Activated naive CD8-positive, alpha-beta T cell treated with anti-CD3 and anti-CD28 coated beads, Interleukin-2, amount 50 U/mL, for 24 hours (primary cell): ENCODE results near the gene ZIC4.
A peak's percentile ranks its signal among the peaks of the same experiment; 100 is the strongest.

Source experiments
- ATAC-seq: fragments of 150-1000 bp; cut with Tn5 transposase; one replicate; pipeline ENCODE4 v1.10.0; 2021
- DNase-seq: peaks from one replicate; pipeline ENCODE4 v3.0.0; 2021
- H3K27ac Mint-ChIP-seq: one replicate; pipeline ENCODE4 v1.8.0; 2021; ENCODE audit warnings: mild to moderate bottlenecking, mixed read lengths
- H3K27me3 Mint-ChIP-seq: one replicate; pipeline ENCODE4 v1.8.0; 2021; ENCODE audit warnings: mixed read lengths
- H3K36me3 Mint-ChIP-seq: one replicate; pipeline ENCODE4 v1.8.0; 2021; ENCODE audit warnings: low read depth, mixed read lengths
- H3K4me1 Mint-ChIP-seq: one replicate; pipeline ENCODE4 v1.8.0; 2021; ENCODE audit warnings: mixed read lengths
- H3K4me3 Mint-ChIP-seq: one replicate; pipeline ENCODE4 v1.8.0; 2021; ENCODE audit warnings: mild to moderate bottlenecking, moderate library complexity, mixed read lengths
- H3K9me3 Mint-ChIP-seq: one replicate; pipeline ENCODE4 v1.8.0; 2021; ENCODE audit warnings: mixed read lengths

Gene ZIC4

GRCh38 chr3:147422196-147422595 is 15.9 kb upstream of the ZIC4 start:
- peaks cover 2% of the 10 kb centered on the region for H3K4me1 Mint-ChIP-seq
- no peak overlapping the region for H3K4me3 Mint-ChIP-seq
- no peak overlapping the region for H3K27ac Mint-ChIP-seq
- ATAC-seq (no peak), DNase-seq (no peak)
- peaks cover 12% of the 10 kb centered on the region for H3K9me3 Mint-ChIP-seq
- H3K36me3 Mint-ChIP-seq, result peaks cover 9% of the 10 kb centered on the region
- H3K27me3 Mint-ChIP-seq, result peaks cover 70% of the 10 kb centered on the region

- H3K4me3 Mint-ChIP-seq, result no peak overlapping the region
- peaks cover 9% of the 10 kb centered on the region for H3K36me3 Mint-ChIP-seq
- no peak for DNase-seq
- H3K27ac Mint-ChIP-seq, result no peak overlapping the region
- peaks cover 77% of the 10 kb centered on the region for H3K27me3 Mint-ChIP-seq
- ATAC-seq, result no peak
- H3K4me1 Mint-ChIP-seq, result peaks cover 2% of the 10 kb centered on the region
- H3K9me3 Mint-ChIP-seq, result peaks cover 12% of the 10 kb centered on the region
These were observed 15.0 kb upstream of the ZIC4 start for GRCh38 chr3:147421184-147421912.

- H3K4me3 Mint-ChIP-seq, result no peak overlapping the region
- DNase-seq, result no peak
- no peak overlapping the region for H3K27ac Mint-ChIP-seq
- H3K4me1 Mint-ChIP-seq, result peaks cover 2% of the 10 kb centered on the region
- peaks cover 81% of the 10 kb centered on the region for H3K27me3 Mint-ChIP-seq
- peaks cover 16% of the 10 kb centered on the region for H3K9me3 Mint-ChIP-seq
- ATAC-seq, result no peak
- peaks cover 9% of the 10 kb centered on the region for H3K36me3 Mint-ChIP-seq
These were observed 14.2 kb upstream of the ZIC4 start for GRCh38 chr3:147420353-147421183.

- H3K4me3 Mint-ChIP-seq, result no peak overlapping the region
- H3K9me3 Mint-ChIP-seq, result peaks cover 16% of the 10 kb centered on the region
These were observed 13.5 kb upstream of the ZIC4 start for GRCh38 chr3:147419781-147420224.

GRCh38 chr3:147418808-147419701 is 12.7 kb upstream of the ZIC4 start:
- H3K27ac Mint-ChIP-seq, result no peak overlapping the region
- H3K36me3 Mint-ChIP-seq, result peaks cover 11% of the 10 kb centered on the region
- H3K4me3 Mint-ChIP-seq, result no peak overlapping the region
- peaks cover 16% of the 10 kb centered on the region for H3K9me3 Mint-ChIP-seq
- no peak for ATAC-seq
- peaks cover 2% of the 10 kb centered on the region for H3K4me1 Mint-ChIP-seq
- no peak for DNase-seq
- peaks cover 85% of the 10 kb centered on the region for H3K27me3 Mint-ChIP-seq

More at GRCh38 chr3:147419781-147420224, 13.5 kb upstream of the ZIC4 start:
- DNase-seq (no peak), ATAC-seq (no peak)
- Mint-ChIP-seq H3K27ac (no peak overlapping the region), H3K36me3 (peaks cover 9% of the 10 kb centered on the region), H3K4me1 (peaks cover 2% of the 10 kb centered on the region), H3K27me3 (peaks cover 81% of the 10 kb centered on the region)

GRCh38 chr3:147418371-147418781 is 12.0 kb upstream of the ZIC4 start:
- Mint-ChIP-seq H3K36me3 (peaks cover 14% of the 10 kb centered on the region), H3K4me3 (no peak overlapping the region), H3K4me1 (peaks cover 5% of the 10 kb centered on the region), H3K9me3 (peaks cover 16% of the 10 kb centered on the region), H3K27ac (no peak overlapping the region), H3K27me3 (peaks cover 82% of the 10 kb centered on the region)
- DNase-seq (no peak), ATAC-seq (no peak)

GRCh38 chr3:147417551-147418295 is 11.4 kb upstream of the ZIC4 start:
- no peak for DNase-seq
- H3K4me1 Mint-ChIP-seq, result peaks cover 8% of the 10 kb centered on the region
- ATAC-seq, result no peak
- H3K27ac Mint-ChIP-seq, result no peak overlapping the region
- H3K9me3 Mint-ChIP-seq, result peaks cover 16% of the 10 kb centered on the region
- H3K4me3 Mint-ChIP-seq, result no peak overlapping the region
- H3K36me3 Mint-ChIP-seq, result peaks cover 17% of the 10 kb centered on the region
- H3K27me3 Mint-ChIP-seq, result peaks cover 82% of the 10 kb centered on the region

GRCh38 chr3:147416931-147417330 is 10.6 kb upstream of the ZIC4 start:
- Mint-ChIP-seq H3K4me1 (peaks cover 12% of the 10 kb centered on the region), H3K27ac (no peak overlapping the region), H3K9me3 (peaks cover 16% of the 10 kb centered on the region), H3K4me3 (no peak overlapping the region), H3K36me3 (peaks cover 14% of the 10 kb centered on the region), H3K27me3 (peaks cover 81% of the 10 kb centered on the region)
- ATAC-seq (no peak), DNase-seq (no peak)

- peaks cover 22% of the 10 kb centered on the region for H3K4me1 Mint-ChIP-seq
- peaks cover 23% of the 10 kb centered on the region for H3K36me3 Mint-ChIP-seq
- no peak overlapping the region for H3K27ac Mint-ChIP-seq
- DNase-seq, result no peak
- H3K27me3 Mint-ChIP-seq, result peaks cover 85% of the 10 kb centered on the region
- H3K9me3 Mint-ChIP-seq, result peaks cover 22% of the 10 kb centered on the region
- no peak overlapping the region for H3K4me3 Mint-ChIP-seq
- no peak for ATAC-seq
These were observed 9.5 kb upstream of the ZIC4 start for GRCh38 chr3:147415874-147416273.

GRCh38 chr3:147415286-147415685 is 8.9 kb upstream of the ZIC4 start:
- peaks cover 25% of the 10 kb centered on the region for H3K4me1 Mint-ChIP-seq
- H3K27ac Mint-ChIP-seq, result no peak overlapping the region
- peaks cover 23% of the 10 kb centered on the region for H3K36me3 Mint-ChIP-seq
- no peak overlapping the region for H3K4me3 Mint-ChIP-seq
- ATAC-seq (no peak), DNase-seq (no peak)
- H3K27me3 Mint-ChIP-seq, result peaks cover 86% of the 10 kb centered on the region
- peaks cover 22% of the 10 kb centered on the region for H3K9me3 Mint-ChIP-seq

GRCh38 chr3:147414390-147415138 is 8.2 kb upstream of the ZIC4 start:
- H3K4me1 Mint-ChIP-seq, result peaks cover 25% of the 10 kb centered on the region
- no peak for ATAC-seq
- peaks cover 23% of the 10 kb centered on the region for H3K36me3 Mint-ChIP-seq
- DNase-seq, result no peak
- H3K27me3 Mint-ChIP-seq, result peaks cover 79% of the 10 kb centered on the region
- no peak overlapping the region for H3K4me3 Mint-ChIP-seq
- H3K27ac Mint-ChIP-seq, result no peak overlapping the region
- peaks cover 22% of the 10 kb centered on the region for H3K9me3 Mint-ChIP-seq

- H3K27me3 Mint-ChIP-seq, result peaks cover 84% of the 10 kb centered on the region
- peak overlapping the region; percentile 62 for H3K4me3 Mint-ChIP-seq
- peaks cover 24% of the 10 kb centered on the region for H3K36me3 Mint-ChIP-seq
- no peak for ATAC-seq
- DNase-seq, result no peak
- peaks cover 22% of the 10 kb centered on the region for H3K9me3 Mint-ChIP-seq
- H3K27ac Mint-ChIP-seq, result peak overlapping the region; percentile 65
- H3K4me1 Mint-ChIP-seq, result peaks cover 29% of the 10 kb centered on the region
These were observed 7.5 kb upstream of the ZIC4 start for GRCh38 chr3:147413686-147414389.
